NCI-H2227 treated with DMSO at 0.1 percent for 48 hours (cell line): ENCODE results near the gene UGT2A1.
"Not testable (repeated sequence)": the region's sequence is repeated elsewhere in the genome, so short reads cannot be mapped to it uniquely, and the experiment has no call there.

Experiments used
- DNase-seq: peaks from one replicate; lab custom pipeline; 2025; lab: John Stamatoyannopoulos, UW

The UGT2A1 gene

DNA sequence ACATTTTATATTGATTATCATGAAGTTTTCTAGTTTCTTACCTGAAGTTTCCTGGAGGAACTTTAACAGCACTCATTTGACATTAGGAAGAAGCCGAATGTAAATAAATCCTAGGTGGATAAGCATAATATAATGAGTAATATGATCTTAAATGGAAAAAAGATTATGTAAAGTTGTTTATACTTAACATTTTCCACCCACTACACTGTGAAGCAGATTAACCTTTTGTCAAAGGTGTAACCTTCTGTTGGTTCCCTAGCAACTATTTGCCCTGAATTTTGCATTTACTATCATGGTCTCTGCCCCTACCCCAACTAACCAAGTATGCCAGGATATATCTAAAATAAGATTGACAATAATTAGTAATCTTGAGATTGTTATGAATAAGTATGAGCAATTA, at the start of gene UGT2A1:
Gene UGT2A1 (minus strand): TSS at position 101 of the 400 bp plus-strand sequence. CDS start 5,603 bp downstream, outside the sequence.
- DNase-seq, result no peak

DNA sequence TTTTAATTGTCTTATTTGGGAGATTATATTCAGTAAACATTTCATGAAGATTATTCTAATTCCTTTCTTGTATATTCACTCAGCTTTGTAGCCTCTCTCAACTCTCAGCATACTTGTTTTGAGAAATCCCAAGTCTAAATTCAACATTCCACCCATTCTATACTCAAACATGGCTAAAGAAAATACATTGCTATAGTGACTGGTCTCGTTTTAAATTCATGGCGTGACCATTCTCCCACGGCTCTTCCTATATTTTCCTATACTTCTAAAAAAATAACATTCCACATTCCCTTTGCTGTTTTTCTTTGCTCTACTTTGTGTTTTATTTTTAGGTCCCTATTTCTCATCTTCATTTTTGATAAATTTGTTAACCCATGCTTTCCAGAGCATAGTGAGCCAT, 49.2 kb upstream of the UGT2A1 start:
- no peak for DNase-seq

DNA sequence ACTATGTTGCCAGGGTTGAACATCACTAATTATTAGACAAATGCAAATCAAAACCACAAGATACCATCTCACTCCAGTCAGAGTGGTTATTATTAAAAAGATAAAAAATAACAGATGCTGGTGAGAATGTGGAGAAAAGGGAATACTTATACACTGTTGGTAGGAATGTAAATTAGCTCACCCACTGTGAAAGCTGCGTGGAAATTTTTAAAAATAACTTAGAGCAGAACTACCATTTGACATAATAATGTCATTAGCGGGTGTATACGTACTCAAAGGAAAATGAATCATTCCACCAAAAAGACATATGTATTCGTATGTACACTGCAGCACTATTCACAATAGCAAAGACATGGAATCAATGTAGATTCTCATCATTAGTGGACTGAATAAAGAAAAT, 48.6 kb upstream of the UGT2A1 start:
- no peak for DNase-seq

DNA sequence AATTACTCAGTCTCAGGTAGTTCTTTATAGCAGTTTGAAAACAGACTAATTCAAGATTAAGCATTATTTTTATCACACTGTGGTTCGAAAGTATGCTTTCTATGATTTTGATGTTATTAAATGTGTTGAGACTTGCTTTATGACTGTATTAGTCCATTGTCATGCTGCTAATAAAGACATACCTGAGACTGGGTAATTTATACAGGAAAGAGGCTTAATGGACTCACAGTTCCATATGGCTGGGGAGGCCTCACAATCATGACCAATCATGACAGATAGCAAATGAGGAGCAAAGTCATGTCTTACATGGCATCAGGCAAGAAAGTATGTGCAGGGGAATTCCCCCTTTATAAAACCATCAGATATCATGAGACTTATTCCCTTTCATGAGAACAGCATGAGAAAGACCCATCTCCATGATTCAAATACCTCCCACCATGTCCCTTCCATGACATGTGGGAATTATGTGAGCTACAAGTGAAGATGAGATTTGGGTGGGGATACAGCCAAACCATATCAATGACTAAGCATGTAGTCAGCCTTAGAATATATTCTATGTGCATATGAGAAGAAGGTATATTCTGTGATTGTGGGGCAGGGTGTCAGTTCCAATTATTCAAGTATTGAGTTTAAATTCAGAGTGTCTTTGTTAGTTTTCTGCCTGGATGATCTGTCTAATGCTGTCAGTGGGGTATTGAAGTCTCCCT, 44.6 kb upstream of the UGT2A1 start:
- no peak for DNase-seq

DNA sequence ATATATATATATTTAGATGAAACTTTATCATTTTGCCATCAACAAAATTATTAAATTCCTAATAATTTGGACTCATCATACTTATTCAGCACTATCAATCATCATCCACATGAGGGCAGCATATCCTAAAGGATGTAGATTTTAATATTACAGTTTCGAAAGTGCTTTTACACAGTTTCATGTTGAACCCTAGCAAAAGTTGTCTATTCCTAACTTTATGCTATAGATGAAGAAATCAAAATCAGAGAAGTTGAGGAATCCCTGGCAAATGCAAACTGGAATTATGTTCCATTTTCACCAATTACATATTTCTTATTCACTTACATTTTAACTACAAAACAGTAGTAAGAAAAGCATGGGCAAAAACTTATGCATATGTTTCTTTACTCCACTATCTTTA, 36.6 kb upstream of the UGT2A1 start:
- no peak for DNase-seq

DNA sequence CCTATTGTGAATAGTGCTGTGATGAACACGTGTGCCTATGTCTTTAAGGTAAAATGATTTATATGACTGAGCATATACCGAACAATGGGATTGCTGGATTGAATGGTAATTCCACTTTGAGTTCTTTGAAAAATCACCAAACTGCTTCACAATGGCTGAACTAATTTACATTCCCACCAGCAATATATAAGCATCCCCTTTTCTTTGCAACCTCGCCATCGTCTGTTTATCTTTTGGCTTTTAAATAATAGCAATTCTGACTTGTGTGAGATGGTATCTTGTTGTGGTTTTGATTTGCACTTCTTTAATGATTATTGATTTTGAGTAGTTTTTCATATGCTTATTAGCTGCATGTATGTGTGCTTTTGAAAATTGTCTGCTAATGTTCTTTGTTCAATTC, 31.8 kb upstream of the UGT2A1 start:
- no peak for DNase-seq

DNA sequence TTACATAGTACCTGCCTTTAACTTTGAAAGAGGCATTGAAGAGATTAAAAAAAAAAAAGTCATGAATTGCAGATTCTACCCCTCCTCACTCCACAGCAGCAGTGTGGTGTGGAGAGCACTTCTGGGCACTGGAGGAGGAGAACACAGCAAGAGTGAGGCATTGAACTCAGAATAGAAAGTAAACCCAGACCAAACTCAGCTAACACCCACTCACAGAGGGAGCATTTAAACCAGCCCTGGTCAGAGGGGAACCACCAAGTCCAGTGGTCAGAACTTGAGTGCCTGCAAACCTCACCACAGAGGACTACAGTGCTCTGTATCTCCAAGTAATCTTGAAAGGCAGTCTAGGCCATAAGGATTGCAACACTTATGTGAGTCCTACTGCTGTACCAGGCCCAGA, 15.6 kb upstream of the UGT2A1 start:
- no peak for DNase-seq

DNA sequence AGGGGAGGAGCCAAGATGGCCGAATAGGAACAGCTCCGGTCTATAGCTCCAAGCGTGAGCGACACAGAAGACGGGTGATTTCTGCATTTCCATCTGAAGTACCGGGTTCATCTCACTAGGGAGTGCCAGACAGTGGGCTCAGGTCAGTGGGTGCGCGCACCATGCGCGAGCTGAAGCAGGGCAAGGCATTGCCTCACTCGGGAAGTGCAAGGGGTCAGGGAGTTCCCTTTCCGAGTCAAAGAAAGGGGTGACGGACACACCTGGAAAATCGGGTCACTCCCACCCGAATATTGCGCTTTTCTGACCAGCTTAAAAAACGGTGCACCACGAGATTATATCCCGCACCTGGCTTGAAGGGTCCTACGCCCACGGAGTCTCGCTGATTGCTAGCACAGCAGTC, 11.0 kb upstream of the UGT2A1 start:
- not testable (repeated sequence) for DNase-seq

DNA sequence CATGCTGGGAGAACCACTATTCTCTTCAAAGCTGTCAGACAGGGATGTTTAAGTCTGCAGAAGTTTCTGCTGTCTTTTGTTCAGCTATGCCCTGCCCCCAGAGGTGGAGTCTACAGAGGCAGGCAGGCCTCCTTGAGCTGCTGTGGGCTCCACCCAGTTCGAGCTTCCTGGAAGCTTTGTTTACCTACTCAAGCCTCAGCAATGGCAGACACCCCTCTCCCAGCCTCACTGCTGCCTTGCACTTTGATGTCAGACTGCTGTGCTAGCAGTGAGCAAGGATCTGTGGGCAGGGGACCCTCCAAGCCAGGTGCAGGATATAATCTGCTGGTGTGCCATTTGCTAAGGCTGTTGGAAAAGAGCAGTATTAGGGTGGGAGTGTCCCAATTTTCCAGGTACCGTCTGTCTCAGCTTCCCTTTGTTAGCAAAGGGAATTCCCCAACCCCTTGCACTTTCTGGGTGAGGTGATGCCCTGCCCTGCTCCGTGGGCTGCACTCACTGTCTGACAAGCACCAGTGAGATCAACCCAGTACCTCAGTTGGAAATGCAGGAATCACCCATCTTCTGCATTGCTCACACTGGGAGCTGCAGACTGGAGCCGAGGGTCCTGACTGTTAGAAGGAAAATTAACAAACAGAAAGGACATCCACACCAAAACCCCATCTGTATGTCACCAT, 8.2 kb upstream of the UGT2A1 start:
- not testable (repeated sequence) for DNase-seq

DNA sequence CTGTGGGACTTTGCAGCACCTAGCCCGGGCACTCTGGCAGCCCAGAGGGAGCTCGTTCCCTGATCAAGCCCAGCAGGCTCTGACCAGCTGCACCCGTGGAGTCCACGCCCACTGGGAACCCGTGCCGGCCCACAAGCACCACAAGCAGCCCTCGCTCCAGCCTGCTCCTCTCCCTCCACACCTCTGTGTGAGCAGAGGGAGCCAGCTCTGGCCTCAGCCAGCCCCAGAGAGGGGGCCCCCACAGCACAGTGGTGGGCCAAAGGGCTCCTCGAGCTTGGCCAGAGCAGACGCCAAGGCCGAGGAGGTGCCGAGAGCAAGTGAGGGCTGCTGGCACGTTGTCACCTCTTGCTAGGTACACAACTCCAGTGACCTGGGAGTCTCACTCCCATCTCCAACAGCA, 5.1 kb upstream of the UGT2A1 start:
- no peak for DNase-seq

DNA sequence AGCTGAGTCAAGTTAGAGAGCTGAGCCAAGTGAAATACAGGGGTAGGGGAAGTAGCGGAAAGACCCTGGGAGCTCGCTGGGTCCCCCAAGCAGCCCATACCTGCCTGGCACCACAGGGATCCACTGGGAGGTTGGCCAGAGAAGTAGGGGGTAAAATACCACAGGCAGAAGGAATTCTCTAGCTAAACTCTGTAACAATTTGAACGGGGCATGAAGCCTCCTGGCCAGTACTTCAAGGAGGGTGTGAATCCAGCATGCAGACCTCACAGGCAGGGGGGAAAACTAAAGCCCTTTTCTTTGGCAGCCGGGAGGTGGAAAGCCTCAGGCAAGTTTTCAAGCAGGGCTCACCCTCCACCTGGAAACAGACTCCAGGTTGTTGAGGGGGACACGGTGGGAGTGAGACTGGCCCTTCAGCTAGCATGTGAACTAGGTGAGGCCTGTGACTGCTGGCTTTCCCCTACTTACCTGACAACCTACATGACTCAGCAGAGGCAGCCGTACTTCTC, 3.7 kb upstream of the UGT2A1 start:
- no peak for DNase-seq

DNA sequence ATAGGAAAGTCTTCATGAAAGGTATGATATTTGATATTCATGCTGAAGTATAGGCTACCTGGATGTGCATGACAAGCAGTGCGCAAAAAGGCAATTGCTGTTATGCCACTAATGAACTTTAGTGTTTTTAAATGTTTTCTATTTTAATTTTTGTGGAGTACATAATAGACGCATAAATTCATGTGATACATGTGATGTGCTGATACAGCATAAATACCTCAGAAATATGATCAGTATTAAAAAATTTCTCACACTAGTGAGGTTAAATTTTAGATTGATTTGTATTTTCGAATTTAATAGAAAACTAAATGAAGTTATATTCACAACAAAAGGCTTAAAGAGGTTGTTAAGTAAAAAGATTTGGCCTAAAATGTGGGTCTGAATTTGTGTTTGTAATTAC, 2.2 kb downstream of the UGT2A1 start:
- DNase-seq, result no peak

DNA sequence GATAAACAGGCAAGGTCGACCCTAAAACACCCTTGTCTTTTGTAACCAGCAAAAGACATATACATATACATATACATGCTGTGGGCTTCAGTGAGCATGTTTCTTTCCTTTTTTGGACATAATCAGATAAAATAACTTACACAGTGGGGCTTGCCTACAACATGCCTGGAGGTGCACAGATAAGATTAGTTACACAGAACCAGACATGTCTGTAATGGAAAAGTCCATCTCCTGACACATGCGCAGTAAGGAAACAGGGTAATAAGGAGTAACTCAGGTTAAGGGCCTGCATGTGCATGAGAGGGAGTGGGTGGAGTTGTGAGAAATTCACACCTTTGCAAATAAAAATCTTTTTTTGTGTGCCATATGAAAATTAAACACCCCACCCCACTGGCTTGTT, 3.4 kb downstream of the UGT2A1 start:
- no peak for DNase-seq

DNA sequence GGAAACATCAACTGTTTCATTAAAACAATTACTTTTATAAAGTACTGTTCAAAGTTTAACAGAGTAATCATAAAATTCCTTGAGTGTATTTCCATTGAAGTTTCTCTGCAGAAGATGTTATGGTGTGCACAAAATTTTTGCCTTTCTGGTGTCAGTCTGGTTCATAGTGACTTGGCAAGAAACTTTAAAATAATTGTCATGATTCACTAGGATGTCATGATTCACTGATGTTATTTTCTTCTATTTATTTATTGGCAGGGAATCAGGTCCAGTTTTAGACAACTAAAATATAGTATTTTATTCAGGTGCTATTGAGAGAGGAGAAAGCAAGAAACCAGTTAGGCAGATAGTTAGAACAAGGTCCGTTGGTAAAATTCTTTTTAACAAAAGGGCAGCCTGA, 3.8 kb downstream of the UGT2A1 start:
- no peak for DNase-seq

DNA sequence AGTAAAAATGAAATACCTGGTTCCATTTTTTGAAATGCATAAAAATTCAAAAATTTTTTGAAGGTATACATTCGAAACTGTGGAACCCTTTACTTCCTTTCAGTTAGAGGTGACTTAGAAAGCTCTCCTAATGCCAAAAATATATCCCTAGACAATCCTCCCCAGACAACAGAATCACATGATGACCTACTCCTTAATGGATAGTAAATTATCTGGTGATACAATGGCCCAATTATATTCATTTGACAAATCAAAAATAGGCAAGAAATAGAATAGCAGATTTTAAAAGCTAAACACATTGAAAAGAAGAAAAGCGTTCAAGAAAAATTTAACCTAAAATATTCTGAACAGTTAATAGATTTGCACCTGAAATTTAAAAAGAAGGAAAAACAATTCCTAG, 10.1 kb downstream of the UGT2A1 start:
- no peak for DNase-seq

DNA sequence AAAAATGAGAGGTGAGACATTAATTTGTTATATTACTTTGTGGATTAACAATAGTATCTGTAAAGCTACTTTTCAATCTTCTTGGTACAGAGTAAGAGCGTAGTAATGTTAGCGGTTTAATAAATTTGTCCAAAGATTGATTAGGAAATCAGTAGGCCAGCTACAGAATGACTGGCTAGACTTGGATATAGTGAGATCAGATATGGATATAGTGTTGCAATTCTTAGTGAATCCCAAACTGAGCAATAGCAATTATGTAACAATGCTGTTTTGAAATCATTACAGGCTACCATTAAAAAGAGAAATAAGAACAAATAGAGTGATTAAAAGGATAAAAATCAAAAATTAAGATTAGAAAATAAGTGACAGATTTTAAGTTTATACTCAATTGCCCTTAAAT, 12.8 kb downstream of the UGT2A1 start:
- DNase-seq, result no peak

DNA sequence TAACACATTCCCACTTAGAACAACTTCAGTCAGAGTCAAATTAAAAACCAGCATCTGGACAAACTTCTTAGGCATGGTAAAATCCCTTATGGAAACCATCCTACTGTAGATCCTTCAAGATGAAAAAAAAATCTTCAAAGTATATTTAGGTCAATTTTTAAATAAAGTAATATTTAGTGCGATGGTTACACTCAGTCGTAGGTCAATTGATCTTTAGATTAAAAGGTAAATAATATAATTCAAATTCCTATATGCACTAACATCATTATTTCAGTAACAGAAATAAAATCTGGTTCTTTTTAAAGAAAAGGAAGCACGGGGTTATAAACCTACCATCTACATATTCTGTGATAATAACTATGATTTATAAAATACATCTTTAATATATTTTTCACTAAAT, 13.5 kb downstream of the UGT2A1 start, which contains the start of gene UGT2A2:
Gene UGT2A2 (minus strand): TSS at position 101 of the 400 bp plus-strand sequence. CDS start 2 bp downstream, at position 99.
- DNase-seq, result no peak

DNA sequence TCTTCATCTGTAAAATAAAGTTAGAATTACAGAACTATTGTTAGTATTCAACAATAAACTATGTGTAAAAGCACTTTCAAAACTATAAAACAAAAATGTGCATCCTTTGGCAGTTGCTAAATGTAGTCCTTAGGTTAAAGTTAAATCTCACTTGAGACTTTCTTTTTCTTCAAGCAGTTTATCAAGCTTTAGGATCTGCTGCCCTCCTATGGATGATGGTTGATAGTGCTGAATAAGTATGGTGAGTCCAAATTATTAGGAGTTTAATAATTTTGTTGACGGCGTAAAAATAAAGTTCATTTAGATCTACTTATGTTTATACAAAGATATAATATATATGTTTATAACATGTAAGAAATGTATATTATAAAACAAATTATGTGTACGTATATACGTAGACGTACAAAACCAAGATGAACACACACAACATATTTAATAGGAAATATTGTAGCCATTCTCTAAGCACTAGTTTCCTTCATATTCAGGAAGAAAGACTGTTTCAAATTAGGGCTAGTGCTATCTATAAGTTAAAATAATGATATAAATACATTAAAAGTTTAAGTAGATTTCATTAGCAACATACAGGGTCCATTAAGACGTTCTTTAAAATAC, 35.9 kb downstream of the UGT2A1 start:
- DNase-seq, result no peak

DNA sequence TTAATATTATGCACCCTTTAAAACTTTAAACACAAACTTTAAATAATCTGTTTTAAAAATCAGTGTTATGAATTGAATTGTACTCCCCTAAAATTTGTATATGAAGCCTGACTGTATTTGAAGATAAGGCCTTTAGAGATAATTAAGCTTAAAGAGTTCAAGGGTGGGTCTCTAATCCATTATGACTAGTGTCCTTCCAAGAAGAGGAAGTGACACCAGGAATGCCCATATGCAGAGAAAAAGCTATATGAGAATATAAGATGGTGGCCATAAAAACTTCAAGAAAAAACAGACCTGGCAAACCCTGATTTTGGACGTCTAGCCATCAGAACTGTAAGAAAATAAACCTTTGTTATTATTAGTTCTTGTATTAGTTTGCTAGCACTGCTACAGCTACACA, 42.6 kb downstream of the UGT2A1 start:
- no peak for DNase-seq

DNA sequence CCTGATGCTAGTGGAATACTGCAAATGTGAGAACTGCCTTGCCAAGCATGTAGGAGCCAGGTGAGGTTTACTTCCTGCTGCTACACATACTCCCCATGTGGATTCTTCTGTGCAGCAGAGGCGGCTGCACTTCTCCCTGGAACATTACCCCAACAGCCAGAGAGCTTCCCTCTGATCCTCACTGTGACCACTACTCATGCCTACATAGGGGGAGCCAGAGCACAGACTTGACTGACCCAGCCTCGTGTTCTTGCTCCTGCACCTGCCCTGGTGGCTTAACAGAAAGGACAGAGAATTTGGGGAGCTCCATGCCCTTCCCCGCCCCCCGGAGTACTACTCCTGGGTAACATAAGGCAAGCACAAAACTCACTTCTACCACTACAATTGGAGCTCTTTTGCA, 52.0 kb downstream of the UGT2A1 start:
- DNase-seq, result no peak

DNA sequence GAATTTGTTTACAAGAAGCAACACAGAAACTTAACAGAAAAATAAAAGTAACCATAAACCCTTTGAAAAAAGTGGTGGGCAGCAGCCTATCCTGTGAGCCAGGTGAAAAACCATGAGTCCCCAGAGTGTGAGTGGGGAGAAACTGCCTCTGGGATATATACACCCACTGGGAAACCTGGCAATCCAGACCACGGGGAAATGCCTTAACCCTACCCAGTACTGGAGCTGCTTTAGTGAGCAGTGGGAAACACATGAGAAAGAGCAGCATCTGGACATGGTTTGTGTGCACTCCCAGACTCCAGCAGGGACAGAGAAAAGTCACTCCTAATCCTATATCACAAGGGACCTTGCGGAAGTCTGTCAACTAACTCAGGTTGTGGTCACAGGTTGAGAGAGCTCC, 53.0 kb downstream of the UGT2A1 start:
- DNase-seq, result no peak

DNA sequence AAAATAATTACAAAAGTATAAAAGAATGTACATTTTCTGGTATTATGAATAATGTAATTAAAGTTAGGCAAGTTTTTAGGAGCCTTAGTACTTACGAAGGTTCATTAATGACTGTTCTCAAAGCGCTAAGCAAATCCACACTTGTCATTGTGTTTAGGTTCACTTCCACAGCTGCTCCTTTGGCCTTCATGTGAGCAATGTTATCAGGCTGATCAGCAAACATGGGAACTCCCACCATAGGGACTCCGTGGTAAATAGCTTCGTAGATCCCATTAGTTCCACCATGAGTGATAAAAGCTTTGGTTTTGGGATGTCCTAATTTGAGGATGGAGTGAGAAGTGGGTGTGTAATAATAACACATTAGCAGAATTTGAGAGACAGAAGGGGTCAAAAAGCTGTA, 58.7 kb downstream of the UGT2A1 start:
- no peak for DNase-seq

DNA sequence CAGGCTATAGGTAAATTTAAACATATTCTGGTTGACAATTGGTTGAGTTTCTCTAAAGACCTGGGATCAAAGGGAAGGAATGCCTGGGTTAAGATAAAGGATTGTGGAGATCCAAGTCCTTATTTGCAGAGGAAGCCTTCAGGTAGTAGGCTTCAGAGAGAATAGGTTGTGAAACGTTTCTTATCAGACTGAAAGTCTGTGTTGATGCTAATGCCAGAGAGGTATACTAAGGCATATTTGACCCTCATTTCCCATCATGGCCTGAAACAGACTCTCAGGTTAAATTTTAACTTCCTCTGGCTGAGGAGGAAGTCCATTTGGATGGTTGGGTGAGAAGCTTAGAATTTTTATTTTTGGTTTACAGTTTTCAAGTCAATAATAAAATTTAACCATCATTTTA, 61.7 kb downstream of the UGT2A1 start:
- no peak for DNase-seq
